Measurements from ENCODE around the gene SPATA2L. TPM values are rescaled to one million over a fixed set of nuclear protein-coding genes. Genes with fewer than 3 reads are reported as not detected.

SPATA2L gene
- total RNA-seq, 1 donor from 2014 or later = 7.6 TPM

DNA sequence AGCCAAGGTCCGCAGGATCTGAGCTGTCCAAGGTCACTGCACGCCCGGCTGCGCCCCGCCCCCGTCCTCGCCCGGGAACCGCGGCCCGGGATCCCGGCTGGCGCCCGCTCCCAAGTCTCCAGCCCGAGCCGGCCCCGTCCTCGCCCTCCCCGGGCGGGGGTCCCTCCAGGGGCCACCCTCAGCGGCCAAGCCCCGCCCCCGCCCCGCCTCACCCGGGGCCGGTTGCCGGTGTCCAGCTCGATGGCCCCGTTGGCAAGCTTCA, 19.0 kb upstream of the SPATA2L start:
- Mint-ChIP-seq H3K36me3 (peaks cover 11% of the 10 kb centered on the region), H3K27ac (no peak overlapping the region), H3K4me1 (peaks cover 25% of the 10 kb centered on the region), H3K4me3 (peak overlapping the region; percentile 91), H3K27me3 (ENCODE audit: insufficient read depth, low read depth) (peaks cover 18% of the 10 kb centered on the region), H3K9me3 (no peaks in the 10 kb centered on the region)
- Histone ChIP-seq H3K4me3 (peak overlapping the region; percentile 97), H3K4me1 (peaks cover 9% of the 10 kb centered on the region), H3K36me3 (no peaks in the 10 kb centered on the region), H3K4me2 (peak overlapping the region; percentile 100), H2AFZ (replicated peaks) (peak overlapping the region; percentile 93), H3F3A (ENCODE audit: low read depth) (peaks cover 29% of the 10 kb centered on the region), H3K79me2 (ENCODE audit: low read depth) (no peaks in the 10 kb centered on the region), H3K27ac (no peak overlapping the region), H3K9ac (peak overlapping the region; percentile 36), H4K20me1 (ENCODE audit: low read depth) (peaks cover 31% of the 10 kb centered on the region), H3K27me3 (peaks cover 44% of the 10 kb centered on the region), H3K9me3 (ENCODE audit: low read depth) (no peaks in the 10 kb centered on the region)
- TF ChIP-seq, protein P1, sequence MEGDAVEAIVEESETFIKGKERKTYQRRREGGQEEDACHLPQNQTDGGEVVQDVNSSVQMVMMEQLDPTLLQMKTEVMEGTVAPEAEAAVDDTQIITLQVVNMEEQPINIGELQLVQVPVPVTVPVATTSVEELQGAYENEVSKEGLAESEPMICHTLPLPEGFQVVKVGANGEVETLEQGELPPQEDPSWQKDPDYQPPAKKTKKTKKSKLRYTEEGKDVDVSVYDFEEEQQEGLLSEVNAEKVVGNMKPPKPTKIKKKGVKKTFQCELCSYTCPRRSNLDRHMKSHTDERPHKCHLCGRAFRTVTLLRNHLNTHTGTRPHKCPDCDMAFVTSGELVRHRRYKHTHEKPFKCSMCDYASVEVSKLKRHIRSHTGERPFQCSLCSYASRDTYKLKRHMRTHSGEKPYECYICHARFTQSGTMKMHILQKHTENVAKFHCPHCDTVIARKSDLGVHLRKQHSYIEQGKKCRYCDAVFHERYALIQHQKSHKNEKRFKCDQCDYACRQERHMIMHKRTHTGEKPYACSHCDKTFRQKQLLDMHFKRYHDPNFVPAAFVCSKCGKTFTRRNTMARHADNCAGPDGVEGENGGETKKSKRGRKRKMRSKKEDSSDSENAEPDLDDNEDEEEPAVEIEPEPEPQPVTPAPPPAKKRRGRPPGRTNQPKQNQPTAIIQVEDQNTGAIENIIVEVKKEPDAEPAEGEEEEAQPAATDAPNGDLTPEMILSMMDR (IDR thresholded peaks at IDR 0.05) = no peak
- no peak for TF ChIP-seq EZH2 (IDR thresholded peaks at IDR 0.05)
- no peak for TF ChIP-seq EZH2phosphoT487 (IDR thresholded peaks at IDR 0.05)
- peak; percentile 81 for DNase-seq (ENCODE audit: low spot score)

DNA sequence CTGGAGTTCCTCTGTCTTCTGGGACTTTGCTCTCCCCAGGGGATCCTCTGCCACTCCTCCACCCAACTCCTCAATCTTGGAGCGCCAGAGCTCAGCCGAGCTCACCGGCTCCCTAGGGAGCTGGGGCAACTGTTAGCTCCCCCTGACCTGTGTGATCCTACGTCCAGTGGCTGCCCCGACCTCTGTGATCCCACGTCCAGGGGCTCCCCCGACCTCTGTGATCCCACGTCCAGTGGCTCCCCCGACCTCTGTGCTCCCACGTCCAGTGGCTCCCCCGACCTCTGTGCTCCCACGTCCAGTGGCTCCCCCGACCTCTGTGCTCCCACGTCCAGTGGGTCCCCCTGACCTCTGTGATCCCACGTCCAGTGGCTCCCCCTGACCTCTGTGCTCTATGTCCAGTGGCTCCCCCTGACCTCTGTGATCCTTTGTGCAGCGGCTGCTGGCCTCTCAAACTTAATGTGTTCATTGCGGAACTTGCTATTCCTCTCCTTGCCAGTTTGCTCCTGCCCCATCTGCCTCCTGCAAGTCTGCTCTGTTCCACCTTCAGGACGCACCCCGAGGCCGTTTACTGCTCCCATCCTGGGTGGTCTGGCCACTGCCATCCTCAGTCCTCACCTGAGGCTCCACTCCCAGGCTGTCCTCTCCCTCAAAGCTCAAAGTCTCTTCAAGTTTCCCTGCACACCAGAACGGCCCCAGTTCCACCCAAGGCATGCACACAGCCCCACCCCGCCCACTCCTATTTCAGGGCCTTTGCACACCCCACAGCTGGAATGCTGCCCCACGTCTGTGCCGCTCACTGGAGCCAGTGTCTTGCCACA, 16.4 kb upstream of the SPATA2L start:
- Histone ChIP-seq H2AFZ (replicated peaks) (no peak overlapping the region), H3K27me3 (peaks cover 32% of the 10 kb centered on the region), H3K36me3 (no peaks in the 10 kb centered on the region), H3K9ac (no peak overlapping the region), H3K9me3 (ENCODE audit: low read depth) (no peaks in the 10 kb centered on the region), H3K4me1 (peaks cover 9% of the 10 kb centered on the region), H3K4me2 (no peak overlapping the region), H3K79me2 (ENCODE audit: low read depth) (no peaks in the 10 kb centered on the region), H4K20me1 (ENCODE audit: low read depth) (peaks cover 15% of the 10 kb centered on the region), H3K27ac (no peak overlapping the region), H3F3A (ENCODE audit: low read depth) (peaks cover 29% of the 10 kb centered on the region), H3K4me3 (no peak overlapping the region)
- no peaks in the 10 kb centered on the region for H3K9me3 Mint-ChIP-seq
- peaks cover 19% of the 10 kb centered on the region for H3K27me3 Mint-ChIP-seq (ENCODE audit: insufficient read depth, low read depth)
- H3K27ac Mint-ChIP-seq = no peak overlapping the region
- H3K36me3 Mint-ChIP-seq = peaks cover 6% of the 10 kb centered on the region
- no peak for DNase-seq (ENCODE audit: low spot score)
- peak overlapping the region; percentile 71 for H3K4me3 Mint-ChIP-seq
- no peak for TF ChIP-seq EZH2phosphoT487 (IDR thresholded peaks at IDR 0.05)
- H3K4me1 Mint-ChIP-seq = peaks cover 21% of the 10 kb centered on the region

DNA sequence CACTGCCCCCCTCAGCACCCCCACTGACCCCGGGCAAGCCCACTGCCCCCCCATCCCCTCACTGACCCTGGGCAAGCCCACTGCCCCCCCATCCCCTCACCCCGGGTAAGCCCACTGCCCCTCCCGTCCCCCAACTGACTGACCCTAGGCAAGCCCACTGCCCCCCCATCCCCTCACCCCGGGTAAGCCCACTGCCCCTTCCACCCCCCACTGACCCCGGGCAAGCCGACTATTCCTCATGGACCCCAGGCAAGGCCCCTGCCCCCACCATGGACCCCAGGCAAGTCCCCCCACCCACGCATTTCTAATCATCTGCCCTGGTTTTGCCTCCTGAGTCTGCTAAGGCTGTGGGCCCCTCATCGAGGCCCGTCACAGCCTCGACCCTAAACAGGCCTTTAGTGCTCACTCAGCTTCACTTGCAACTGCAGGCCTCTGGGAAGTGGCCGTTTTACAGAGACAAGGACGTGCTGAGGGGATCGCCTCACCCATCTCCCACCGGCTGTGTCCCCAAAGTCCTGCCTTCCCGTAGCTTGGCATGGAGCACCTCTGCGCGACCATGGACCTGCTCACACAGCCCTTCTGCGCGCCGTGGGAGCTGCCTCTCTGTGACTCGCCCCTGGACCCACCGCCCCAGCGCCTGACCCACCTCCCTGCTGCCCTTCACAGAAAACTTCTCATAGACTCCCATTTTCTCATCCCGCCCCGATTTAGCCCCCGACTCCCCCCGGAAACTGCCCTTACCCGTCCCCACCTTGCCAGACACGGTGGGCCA, 15.6 kb upstream of the SPATA2L start:
- Mint-ChIP-seq H3K27ac (no peak overlapping the region), H3K4me1 (peaks cover 16% of the 10 kb centered on the region), H3K9me3 (no peaks in the 10 kb centered on the region), H3K27me3 (ENCODE audit: insufficient read depth, low read depth) (peaks cover 16% of the 10 kb centered on the region), H3K36me3 (peaks cover 3% of the 10 kb centered on the region), H3K4me3 (no peak overlapping the region)
- H3K27ac ChIP-seq = no peak overlapping the region
- H3K36me3 ChIP-seq = no peaks in the 10 kb centered on the region
- no peak for DNase-seq (ENCODE audit: low spot score)
- H3K4me2 ChIP-seq = no peak overlapping the region
- H2AFZ ChIP-seq (replicated peaks) = no peak overlapping the region
- H4K20me1 ChIP-seq (ENCODE audit: low read depth) = peaks cover 7% of the 10 kb centered on the region
- H3K79me2 ChIP-seq (ENCODE audit: low read depth) = no peaks in the 10 kb centered on the region
- no peaks in the 10 kb centered on the region for H3K9me3 ChIP-seq (ENCODE audit: low read depth)
- TF ChIP-seq EZH2phosphoT487 (IDR thresholded peaks at IDR 0.05) (no peak), EZH2 (IDR thresholded peaks at IDR 0.05) (no peak)
- TF ChIP-seq, protein P1 (IDR thresholded peaks at IDR 0.05) = no peak
- H3F3A ChIP-seq (ENCODE audit: low read depth) = peaks cover 23% of the 10 kb centered on the region
- no peak overlapping the region for H3K4me3 ChIP-seq
- no peak overlapping the region for H3K9ac ChIP-seq
- H3K4me1 ChIP-seq = peaks cover 6% of the 10 kb centered on the region
- peaks cover 24% of the 10 kb centered on the region for H3K27me3 ChIP-seq
